ENCODE measurements around the gene POLR2C. TPM values are rescaled to one million over a fixed set of nuclear protein-coding genes. Genes with fewer than 3 reads are reported as not detected.
A peak's percentile ranks its signal among the peaks of the same experiment; 100 is the strongest.

POLR2C gene
- total and polyA plus RNA-seq, 2 of the 13 experiments (the other 11 are each of a cell fraction or from before 2014, with no cell fraction given) = 104 to 216 TPM

- no peak for TF ChIP-seq NFE2 (CRISPR knock-in tag; IDR thresholded peaks at IDR 0.05)
- no peak for TF ChIP-seq EED (CRISPR knock-in tag; IDR thresholded peaks at IDR 0.05)
- TF ChIP-seq CEBPB (IDR thresholded peaks at IDR 0.05; ENCODE audit: borderline replicate concordance, low read depth, low read length) = no peak
- peak; percentile 31 for TF ChIP-seq AGO2 (optimal IDR thresholded peaks at IDR 0.05; ENCODE audit: low read depth, low read length)
- 0 out of 2 replicates have a peak, but pooled peaks have one; percentile 3 for TF ChIP-seq NCOA1 (CRISPR knock-in tag; IDR thresholded peaks at IDR 0.05)
- no peak for TF ChIP-seq CENPT (CRISPR knock-in tag; IDR thresholded peaks at IDR 0.05; ENCODE audit: low read depth)
- TF ChIP-seq JUND (CRISPR knock-in tag; IDR thresholded peaks at IDR 0.05) = no peak
- TF ChIP-seq TAF1 (CRISPR knock-in tag; IDR thresholded peaks at IDR 0.05) = no peak
- no peak for TF ChIP-seq TRAFD1 (CRISPR knock-in tag; IDR thresholded peaks at IDR 0.05; ENCODE audit: borderline replicate concordance)
- TF ChIP-seq ZNF180 (CRISPR knock-in tag; IDR thresholded peaks at IDR 0.05; ENCODE audit: borderline replicate concordance, low read depth) = no peak
- peak; percentile 66 for TF ChIP-seq IKZF4 (CRISPR knock-in tag; IDR thresholded peaks at IDR 0.05; ENCODE audit: borderline replicate concordance, low read depth, not compliant biosample characterization)
- no peak for TF ChIP-seq ZNF235 (CRISPR knock-in tag; IDR thresholded peaks at IDR 0.05; ENCODE audit: borderline replicate concordance)
- no peak for TF ChIP-seq MYNN (CRISPR knock-in tag; IDR thresholded peaks at IDR 0.05; ENCODE audit: low read depth)
- TF ChIP-seq ZNF501 (CRISPR knock-in tag; IDR thresholded peaks at IDR 0.05) = no peak
- no peak for TF ChIP-seq GABPA (IDR thresholded peaks at IDR 0.05; ENCODE audit: low read depth, low read length)
- peak; percentile 16; the same call in 1 of the 2 replicates for TF ChIP-seq GABPA (CRISPR knock-in tag; IDR thresholded peaks at IDR 0.05; ENCODE audit: low read depth)
- 0 out of 2 replicates have a peak, but pooled peaks have one; percentile 6 for TF ChIP-seq ZNF737 (CRISPR knock-in tag; IDR thresholded peaks at IDR 0.05; ENCODE audit: borderline replicate concordance)
- TF ChIP-seq ZNF333 (CRISPR knock-in tag; IDR thresholded peaks at IDR 0.05; ENCODE audit: borderline replicate concordance) = no peak
- 0 out of 2 replicates have a peak, but pooled peaks have one; percentile 14 for TF ChIP-seq ZNF337 (CRISPR knock-in tag; IDR thresholded peaks at IDR 0.05; ENCODE audit: borderline replicate concordance, low read depth)
- TF ChIP-seq NFATC3 (CRISPR knock-in tag; IDR thresholded peaks at IDR 0.05) = 0 out of 2 replicates have a peak, but pooled peaks have one; percentile 69
- TF ChIP-seq PRPF4 (IDR thresholded peaks at IDR 0.05; ENCODE audit: low read depth, low read length, poor library complexity, severe bottlenecking) = no peak
- TF ChIP-seq POLR2AphosphoS5 (IDR thresholded peaks at IDR 0.05; ENCODE audit: low read depth, low read length) = no peak
- TF ChIP-seq SRSF9 (IDR thresholded peaks at IDR 0.05; ENCODE audit: borderline replicate concordance, insufficient read depth, low read depth, low read length, poor library complexity, severe bottlenecking) = no peak
- TF ChIP-seq CREB3 (CRISPR knock-in tag; IDR thresholded peaks at IDR 0.05) = no peak
- peak; percentile 1 for TF ChIP-seq SRSF1 (optimal IDR thresholded peaks at IDR 0.05; ENCODE audit: low read depth, low read length)
- no peak for TF ChIP-seq TBX3 (IDR thresholded peaks at IDR 0.05; ENCODE audit: borderline replicate concordance)
- no peak for TF ChIP-seq STAT6 (CRISPR knock-in tag; IDR thresholded peaks at IDR 0.05; ENCODE audit: borderline replicate concordance)
These were observed 491 bp downstream of the POLR2C start (continued) for GRCh38 chr16:57462978-57463362.
